ENCODE measurements around the gene JAG1. TPM values are rescaled to one million over a fixed set of nuclear protein-coding genes. Genes with fewer than 3 reads are reported as not detected.

JAG1 gene
- total RNA-seq, 6 donors from 2014 or later = 37.7 to 57.4 (median 47.0) TPM

GRCh38 chr20:10674684-10675449, 1.1 kb upstream of the JAG1 start:
- TF ChIP-seq, protein P1, sequence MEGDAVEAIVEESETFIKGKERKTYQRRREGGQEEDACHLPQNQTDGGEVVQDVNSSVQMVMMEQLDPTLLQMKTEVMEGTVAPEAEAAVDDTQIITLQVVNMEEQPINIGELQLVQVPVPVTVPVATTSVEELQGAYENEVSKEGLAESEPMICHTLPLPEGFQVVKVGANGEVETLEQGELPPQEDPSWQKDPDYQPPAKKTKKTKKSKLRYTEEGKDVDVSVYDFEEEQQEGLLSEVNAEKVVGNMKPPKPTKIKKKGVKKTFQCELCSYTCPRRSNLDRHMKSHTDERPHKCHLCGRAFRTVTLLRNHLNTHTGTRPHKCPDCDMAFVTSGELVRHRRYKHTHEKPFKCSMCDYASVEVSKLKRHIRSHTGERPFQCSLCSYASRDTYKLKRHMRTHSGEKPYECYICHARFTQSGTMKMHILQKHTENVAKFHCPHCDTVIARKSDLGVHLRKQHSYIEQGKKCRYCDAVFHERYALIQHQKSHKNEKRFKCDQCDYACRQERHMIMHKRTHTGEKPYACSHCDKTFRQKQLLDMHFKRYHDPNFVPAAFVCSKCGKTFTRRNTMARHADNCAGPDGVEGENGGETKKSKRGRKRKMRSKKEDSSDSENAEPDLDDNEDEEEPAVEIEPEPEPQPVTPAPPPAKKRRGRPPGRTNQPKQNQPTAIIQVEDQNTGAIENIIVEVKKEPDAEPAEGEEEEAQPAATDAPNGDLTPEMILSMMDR (IDR thresholded peaks at IDR 0.05) = peak; percentile 95 to 98 (median 96)
- no peak for TF ChIP-seq EP300 (IDR thresholded peaks at IDR 0.05)
- peak overlapping the region; percentile 94 to 99 (median 98) for H3K27ac ChIP-seq
- 3 to 4% methylated on average over 5 to 38 of the region's 38 CpGs for WGBS, 2 donors
- H3K36me3 ChIP-seq = no peaks in the 10 kb centered on the region
- no peaks in the 10 kb centered on the region for H3K27me3 ChIP-seq
- ATAC-seq (ENCODE audit: low FRiP score in 2 of 2) (peak; percentile 77), DNase-seq (peak; percentile 84 to 95)
- peaks cover 8 to 39% (median 24%) of the 10 kb centered on the region in 4 donors for H3K4me1 ChIP-seq
- no peaks in the 10 kb centered on the region for H3K9me3 ChIP-seq
- peak overlapping the region; percentile 65 to 92 (median 79) for H3K4me3 ChIP-seq

DNA sequence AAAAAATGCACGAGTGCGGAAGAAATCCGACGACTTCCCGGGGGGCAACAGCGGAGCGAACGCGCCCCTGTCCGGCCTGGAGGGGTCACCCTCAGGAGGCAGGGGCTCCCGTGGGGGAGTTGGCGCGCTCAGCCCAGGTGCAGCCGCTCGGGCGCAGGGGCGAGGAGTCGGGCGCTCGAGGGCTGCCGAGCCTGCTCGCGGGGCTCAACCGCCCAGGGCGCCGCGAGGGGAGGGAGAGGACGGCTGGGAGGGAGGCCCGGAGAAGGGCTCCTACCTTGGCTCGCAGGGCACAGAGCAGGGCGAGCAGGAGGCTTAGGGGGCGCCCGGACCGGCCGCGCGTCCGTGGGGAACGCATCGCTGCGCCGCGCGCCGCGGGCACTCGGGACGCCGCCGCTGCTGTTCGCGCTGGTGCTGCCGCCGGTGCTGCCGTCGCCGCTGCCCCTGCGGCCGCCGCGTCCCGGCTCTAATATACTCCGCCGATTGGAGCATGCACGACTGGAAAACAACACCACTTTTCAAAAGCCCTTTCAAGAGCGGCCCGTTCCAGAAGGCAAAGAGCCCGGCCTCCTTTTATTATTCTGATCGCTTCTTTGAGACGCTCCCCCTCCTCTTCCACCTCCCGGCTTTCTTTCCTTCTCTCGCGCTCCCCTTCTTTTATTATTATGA, 490 bp downstream of the JAG1 start:
- DNase-seq = peak in 1 of 2 donors; percentile 92
- Histone ChIP-seq H3K27me3 (no peaks in the 10 kb centered on the region), H3K27ac (peak overlapping the region; percentile 94 to 99 (median 98)), H3K4me3 (peak overlapping the region; percentile 65 to 92 (median 88)), H3K4me1 (peaks cover 19 to 53% (median 28%) of the 10 kb centered on the region in 4 donors), H3K9me3 (no peaks in the 10 kb centered on the region), H3K36me3 (peaks cover 0 to 7% (median 0%) of the 10 kb centered on the region in 4 donors)
- WGBS, 2 donors = 1% methylated on average over 24 to 40 of the region's 73 CpGs
- no peak for TF ChIP-seq EP300 (IDR thresholded peaks at IDR 0.05)
- TF ChIP-seq POLR2A (IDR thresholded peaks at IDR 0.05) = no peak
- TF ChIP-seq, protein P1 (IDR thresholded peaks at IDR 0.05) = no peak
- TF ChIP-seq POLR2AphosphoS5 (IDR thresholded peaks at IDR 0.05) = no peak
- ATAC-seq (ENCODE audit: low FRiP score in 2 of 2) = peak in 1 of 2 donors; percentile 4

- ATAC-seq (ENCODE audit: low FRiP score in 2 of 2) (peak; percentile 6 to 23), DNase-seq (peak; percentile 71 to 92)
- no peak for TF ChIP-seq EP300 (IDR thresholded peaks at IDR 0.05)
- TF ChIP-seq, protein P1 (IDR thresholded peaks at IDR 0.05) = peak in 1 of 6 experiments; percentile 9
- peak; percentile 8 to 14 for TF ChIP-seq POLR2AphosphoS5 (IDR thresholded peaks at IDR 0.05)
- peak in 1 of 4 donors; percentile 39 for TF ChIP-seq POLR2A (IDR thresholded peaks at IDR 0.05)
- Histone ChIP-seq H3K4me1 (peaks cover 26 to 57% (median 28%) of the 10 kb centered on the region in 4 donors), H3K27me3 (no peaks in the 10 kb centered on the region), H3K4me3 (peak overlapping the region; percentile 65 to 92 (median 88)), H3K27ac (peak overlapping the region; percentile 94 to 99 (median 98)), H3K9me3 (no peaks in the 10 kb centered on the region), H3K36me3 (peaks cover 0 to 12% (median 0%) of the 10 kb centered on the region in 4 donors)
- 0% methylated on average over 13 to 19 of the region's 47 CpGs for WGBS, 2 donors
These were observed 1.1 kb downstream of the JAG1 start for GRCh38 chr20:10672624-10673127.

- no peaks in the 10 kb centered on the region for H3K9me3 ChIP-seq
- H3K27ac ChIP-seq = peak overlapping the region; percentile 94 to 99 (median 98)
- H3K36me3 ChIP-seq = peaks cover 0 to 17% (median 1%) of the 10 kb centered on the region in 4 donors
- H3K4me1 ChIP-seq = peaks cover 30 to 64% (median 33%) of the 10 kb centered on the region in 4 donors
- peak; percentile 67 to 89 for DNase-seq
- 0% methylated on average over 2 to 23 of the region's 42 CpGs for WGBS, 2 donors
- peak; percentile 35 to 61 for ATAC-seq (ENCODE audit: low FRiP score in 2 of 2)
- peak overlapping the region; percentile 65 to 92 (median 88) for H3K4me3 ChIP-seq
- no peaks in the 10 kb centered on the region for H3K27me3 ChIP-seq
- TF ChIP-seq POLR2AphosphoS5 (IDR thresholded peaks at IDR 0.05) = peak; percentile 20 to 53
- TF ChIP-seq POLR2A (IDR thresholded peaks at IDR 0.05) = peak in 1 of 4 donors; percentile 8
- TF ChIP-seq, protein P1 (IDR thresholded peaks at IDR 0.05) = no peak
- TF ChIP-seq EP300 (IDR thresholded peaks at IDR 0.05) = no peak
These were observed 1.7 kb downstream of the JAG1 start for GRCh38 chr20:10671919-10672623.

Measured in upper lobe of left lung (tissue), 6 donors.